Gastroesophageal sphincter (tissue), 4 donors: ENCODE data around the gene KRTAP5-6. TPM values are rescaled to one million over a fixed set of nuclear protein-coding genes. Genes with fewer than 3 reads are reported as not detected.
"Not testable (repeated sequence)": the region's sequence is repeated elsewhere in the genome, so short reads cannot be mapped to it uniquely, and the experiment has no call there.

Experiments
- ATAC-seq: fragments of 150-250 bp; one replicate; pipeline ENCODE4 v1.9.1; 2016; ENCODE audit warnings: mild to moderate bottlenecking, moderate library complexity
- H3K27ac ChIP-seq, 4 donors: fragments of 200-600 bp; sonication (generic) in 3 of 4; 1 replicate in 3 of 4; 2 replicates in 1 of 4; pipeline ENCODE4 v1.5.1; 2016 to 2019
- H3K27me3 ChIP-seq: fragments of 200-600 bp; sonication (generic); one replicate; pipeline ENCODE4 v1.5.1; 2019
- H3K36me3 ChIP-seq, 2 donors: fragments of 200-600 bp; sonication (generic); one replicate each; pipeline ENCODE4 v1.5.1; 2019; ENCODE audit warnings: control low read depth in 1 of 2
- H3K4me1 ChIP-seq, 3 donors: fragments of 200-600 bp; sonication (generic); 1 replicate in 2 of 3; 2 replicates in 1 of 3; pipeline ENCODE4 v1.5.1; 2016 to 2019; ENCODE audit warnings: control low read depth in 2 of 3
- H3K4me3 ChIP-seq, 2 donors: fragments of 200-600 bp; sonication (generic); one replicate each; pipeline ENCODE4 v1.5.1; 2019; ENCODE audit warnings: mild to moderate bottlenecking in 1 of 2, moderate library complexity in 1 of 2
- H3K9me3 ChIP-seq, 3 donors: fragments of 200-600 bp; sonication (generic); one replicate each; pipeline ENCODE4 v1.5.1; 2017 to 2019; ENCODE audit warnings: control low read depth in 2 of 3
- EP300 ChIP-seq: sonication (generic); formaldehyde crosslinking; IDR thresholded peaks from one replicate; pipeline ENCODE4 v1.6.1; 2017; ENCODE audit warnings: antibody characterized with exemption, mild to moderate bottlenecking
- POLR2A ChIP-seq, 2 donors: fragments of 450-650 bp; IDR thresholded peaks; one replicate each; pipeline ENCODE4 v1.6.1; 2017; ENCODE audit warnings: antibody characterized with exemption in 2 of 2, mild to moderate bottlenecking in 2 of 2, moderate library complexity in 1 of 2
- POLR2AphosphoS5 ChIP-seq: sonication (generic); formaldehyde crosslinking; IDR thresholded peaks from one replicate; pipeline ENCODE4 v1.6.1; 2017; ENCODE audit warnings: antibody characterized with exemption
- WGBS, 2 donors: methylation state at CpG; one replicate each; pipeline ENCODE4 v1.1.5; 2018; ENCODE audit warnings: low coverage in 1 of 2; 5-methylcytosine and 5-hydroxymethylcytosine counted together
- total RNA-seq, 4 donors: library from RNA; depleted of rRNA; stranded (reverse); fragments of >200 nt; gene quantifications; one replicate each; pipeline ENCODE4 v1.1.0, GENCODE V29; 2016
- TF ChIP-seq, protein P1 (sequence below), 4 experiments: fragments of 200-600 bp in 2 of 4; fragments of 450-650 bp in 2 of 4; sonication (generic) in 1 of 4; IDR thresholded peaks; one replicate each; pipeline ENCODE4 v1.5.1; 2017 to 2019; ENCODE audit warnings: antibody characterized with exemption in 4 of 4, mild to moderate bottlenecking in 2 of 4, moderate library complexity in 2 of 4

The KRTAP5-6 gene
- total RNA-seq, 4 donors from 2014 or later = not detected

- 93 to 94% methylated on average over 3 to 5 of the region's 10 CpGs for WGBS, 2 donors
- TF ChIP-seq POLR2A (IDR thresholded peaks at IDR 0.05) (no peak), EP300 (no peak), POLR2AphosphoS5 (no peak)
- TF ChIP-seq, protein P1, sequence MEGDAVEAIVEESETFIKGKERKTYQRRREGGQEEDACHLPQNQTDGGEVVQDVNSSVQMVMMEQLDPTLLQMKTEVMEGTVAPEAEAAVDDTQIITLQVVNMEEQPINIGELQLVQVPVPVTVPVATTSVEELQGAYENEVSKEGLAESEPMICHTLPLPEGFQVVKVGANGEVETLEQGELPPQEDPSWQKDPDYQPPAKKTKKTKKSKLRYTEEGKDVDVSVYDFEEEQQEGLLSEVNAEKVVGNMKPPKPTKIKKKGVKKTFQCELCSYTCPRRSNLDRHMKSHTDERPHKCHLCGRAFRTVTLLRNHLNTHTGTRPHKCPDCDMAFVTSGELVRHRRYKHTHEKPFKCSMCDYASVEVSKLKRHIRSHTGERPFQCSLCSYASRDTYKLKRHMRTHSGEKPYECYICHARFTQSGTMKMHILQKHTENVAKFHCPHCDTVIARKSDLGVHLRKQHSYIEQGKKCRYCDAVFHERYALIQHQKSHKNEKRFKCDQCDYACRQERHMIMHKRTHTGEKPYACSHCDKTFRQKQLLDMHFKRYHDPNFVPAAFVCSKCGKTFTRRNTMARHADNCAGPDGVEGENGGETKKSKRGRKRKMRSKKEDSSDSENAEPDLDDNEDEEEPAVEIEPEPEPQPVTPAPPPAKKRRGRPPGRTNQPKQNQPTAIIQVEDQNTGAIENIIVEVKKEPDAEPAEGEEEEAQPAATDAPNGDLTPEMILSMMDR (IDR thresholded peaks at IDR 0.05) = no peak
- Histone ChIP-seq H3K27me3 (peaks cover 59% of the 10 kb centered on the region), H3K27ac (no peak overlapping the region), H3K36me3 (no peaks in the 10 kb centered on the region), H3K9me3 (no peaks in the 10 kb centered on the region), H3K4me1 (no peaks in the 10 kb centered on the region), H3K4me3 (no peak overlapping the region)
- no peak for ATAC-seq
Observed at GRCh38 chr11:1679881-1680280, 17.1 kb upstream of the KRTAP5-6 start.

- TF ChIP-seq, protein P1 (IDR thresholded peaks at IDR 0.05) = no peak
- no peak for TF ChIP-seq POLR2AphosphoS5
- no peak for TF ChIP-seq EP300
- TF ChIP-seq POLR2A (IDR thresholded peaks at IDR 0.05) = no peak
- Histone ChIP-seq H3K9me3 (no peaks in the 10 kb centered on the region), H3K4me3 (no peak overlapping the region), H3K27me3 (peaks cover 49% of the 10 kb centered on the region), H3K27ac (no peak overlapping the region), H3K36me3 (no peaks in the 10 kb centered on the region), H3K4me1 (no peaks in the 10 kb centered on the region)
- 36 to 40% methylated on average over 12 to 15 of the region's 15 CpGs for WGBS, 2 donors
- ATAC-seq = no peak
Observed at GRCh38 chr11:1682225-1682905, 14.6 kb upstream of the KRTAP5-6 start.

DNA sequence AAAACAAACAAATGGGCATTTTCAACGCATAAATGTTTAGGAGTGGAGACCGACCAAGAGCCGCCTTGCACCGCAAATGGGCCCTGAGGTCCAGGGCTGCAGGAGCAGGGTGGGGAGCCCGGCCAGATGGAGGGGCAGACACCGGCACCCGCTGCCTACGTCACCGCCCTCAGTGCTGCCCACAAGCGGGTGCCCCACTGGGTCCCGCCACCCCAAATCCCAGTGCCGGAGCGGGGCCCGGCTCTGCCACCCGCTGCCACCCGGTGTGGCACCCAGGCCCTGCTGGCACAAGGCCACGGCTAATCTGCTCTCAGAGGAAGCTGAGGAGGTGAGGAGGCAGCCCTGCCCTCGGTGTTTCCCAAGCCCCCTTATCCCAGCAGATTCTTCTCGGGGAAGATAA lies 13.8 kb upstream of the KRTAP5-6 start:
- peaks cover 42% of the 10 kb centered on the region for H3K27me3 ChIP-seq
- H3K27ac ChIP-seq, ATAC-seq, H3K9me3 ChIP-seq, H3K36me3 ChIP-seq, H3K4me1 ChIP-seq, H3K4me3 ChIP-seq: not testable (repeated sequence)
- 93% methylated on average over 8 of the region's 19 CpGs; no CpG with 5 or more reads in 1 of the 2 donors for WGBS, 2 donors

- ATAC-seq, H3K4me1 ChIP-seq, H3K36me3 ChIP-seq, H3K4me3 ChIP-seq, H3K9me3 ChIP-seq, H3K27ac ChIP-seq: not testable (repeated sequence)
- no CpG with 5 or more reads among the region's 24 CpGs for WGBS, 2 donors
- H3K27me3 ChIP-seq = peaks cover 38% of the 10 kb centered on the region
Observed at GRCh38 chr11:1683904-1684572, 13.0 kb upstream of the KRTAP5-6 start.

DNA sequence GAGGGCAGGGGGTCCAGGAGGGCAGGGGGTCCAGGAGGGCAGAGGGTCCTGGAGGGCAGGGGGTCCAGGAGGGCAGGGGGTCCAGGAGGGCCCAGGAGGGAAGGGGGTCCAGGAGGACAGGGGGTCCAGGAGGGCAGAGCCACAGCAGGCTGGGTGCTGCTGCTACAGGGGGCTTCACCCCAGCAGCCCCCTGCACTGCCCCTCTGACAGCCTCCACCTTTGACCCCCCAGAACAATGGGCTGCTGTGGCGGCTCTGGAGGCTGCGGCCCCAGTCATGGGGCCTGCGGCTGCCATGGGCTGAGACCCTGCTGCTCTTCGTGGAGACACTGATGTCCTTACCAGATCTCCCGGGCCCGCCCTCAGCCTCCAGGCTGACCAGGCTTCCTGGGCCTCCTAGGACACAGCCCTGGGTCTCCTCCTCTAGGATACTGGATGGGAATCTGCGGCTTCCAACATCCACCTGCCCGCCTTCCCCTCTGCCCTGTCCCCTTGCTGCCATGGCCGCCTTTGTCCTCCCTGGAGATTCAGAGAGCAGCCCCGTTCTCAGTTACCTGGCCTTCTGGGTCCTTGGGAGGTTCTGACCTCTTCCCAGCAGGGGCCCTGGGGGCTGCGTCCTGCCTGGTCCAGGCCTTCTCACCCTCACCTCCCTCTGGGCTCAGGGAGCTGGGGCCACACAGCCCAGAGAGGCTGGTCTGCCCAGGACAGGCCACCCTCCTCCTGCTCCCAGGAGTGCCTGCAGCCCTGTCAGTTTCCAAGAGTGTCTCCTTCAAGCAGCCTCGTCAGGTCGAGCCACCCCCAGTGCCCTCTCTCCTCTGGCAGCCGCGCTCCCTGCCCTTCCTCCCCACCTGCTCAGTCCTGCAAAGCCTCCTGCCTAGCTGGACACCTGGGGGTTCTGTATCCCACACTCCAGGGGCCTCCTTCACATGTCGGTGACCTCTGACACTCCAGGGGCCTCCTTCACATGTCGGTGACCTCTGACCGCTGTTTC lies 11.8 kb upstream of the KRTAP5-6 start:
- not testable (repeated sequence) for H3K27ac ChIP-seq, H3K9me3 ChIP-seq, H3K4me3 ChIP-seq, H3K4me1 ChIP-seq, ATAC-seq, H3K36me3 ChIP-seq
- H3K27me3 ChIP-seq = peaks cover 34% of the 10 kb centered on the region
- 68 to 87% methylated on average over 4 to 6 of the region's 18 CpGs for WGBS, 2 donors

DNA sequence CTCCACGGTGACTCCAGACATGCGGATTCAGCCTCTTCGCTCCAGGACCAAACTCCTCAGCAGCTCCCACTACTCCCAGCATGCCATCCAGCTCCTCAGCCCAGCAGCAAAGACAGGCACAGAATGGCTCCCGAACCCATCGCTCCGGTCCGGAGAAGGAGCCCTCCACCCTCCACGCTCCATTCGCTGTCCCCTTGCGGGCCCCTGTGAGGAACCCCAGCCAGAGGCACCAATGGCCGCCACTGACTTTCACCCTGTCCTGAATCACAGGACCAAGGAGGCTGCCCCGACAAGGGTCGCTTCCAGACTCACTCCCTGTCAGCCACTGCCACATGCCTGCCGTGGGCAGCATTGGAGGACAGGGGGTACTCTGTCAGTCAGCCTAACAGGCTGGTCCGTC lies 10.8 kb upstream of the KRTAP5-6 start:
- H3K9me3 ChIP-seq, H3K4me1 ChIP-seq, H3K27ac ChIP-seq, ATAC-seq, H3K4me3 ChIP-seq, H3K36me3 ChIP-seq: not testable (repeated sequence)
- H3K27me3 ChIP-seq = peaks cover 33% of the 10 kb centered on the region
- 78% methylated on average over 12 of the region's 15 CpGs; no CpG with 5 or more reads in 1 of the 2 donors for WGBS, 2 donors

GRCh38 chr11:1688336-1688947 lies 8.6 kb upstream of the KRTAP5-6 start:
- not testable (repeated sequence) for H3K27ac ChIP-seq, H3K36me3 ChIP-seq, H3K9me3 ChIP-seq, H3K4me1 ChIP-seq, H3K4me3 ChIP-seq, ATAC-seq
- H3K27me3 ChIP-seq = peaks cover 31% of the 10 kb centered on the region
- WGBS, 2 donors = 75 to 94% methylated on average over 3 to 13 of the region's 19 CpGs

DNA sequence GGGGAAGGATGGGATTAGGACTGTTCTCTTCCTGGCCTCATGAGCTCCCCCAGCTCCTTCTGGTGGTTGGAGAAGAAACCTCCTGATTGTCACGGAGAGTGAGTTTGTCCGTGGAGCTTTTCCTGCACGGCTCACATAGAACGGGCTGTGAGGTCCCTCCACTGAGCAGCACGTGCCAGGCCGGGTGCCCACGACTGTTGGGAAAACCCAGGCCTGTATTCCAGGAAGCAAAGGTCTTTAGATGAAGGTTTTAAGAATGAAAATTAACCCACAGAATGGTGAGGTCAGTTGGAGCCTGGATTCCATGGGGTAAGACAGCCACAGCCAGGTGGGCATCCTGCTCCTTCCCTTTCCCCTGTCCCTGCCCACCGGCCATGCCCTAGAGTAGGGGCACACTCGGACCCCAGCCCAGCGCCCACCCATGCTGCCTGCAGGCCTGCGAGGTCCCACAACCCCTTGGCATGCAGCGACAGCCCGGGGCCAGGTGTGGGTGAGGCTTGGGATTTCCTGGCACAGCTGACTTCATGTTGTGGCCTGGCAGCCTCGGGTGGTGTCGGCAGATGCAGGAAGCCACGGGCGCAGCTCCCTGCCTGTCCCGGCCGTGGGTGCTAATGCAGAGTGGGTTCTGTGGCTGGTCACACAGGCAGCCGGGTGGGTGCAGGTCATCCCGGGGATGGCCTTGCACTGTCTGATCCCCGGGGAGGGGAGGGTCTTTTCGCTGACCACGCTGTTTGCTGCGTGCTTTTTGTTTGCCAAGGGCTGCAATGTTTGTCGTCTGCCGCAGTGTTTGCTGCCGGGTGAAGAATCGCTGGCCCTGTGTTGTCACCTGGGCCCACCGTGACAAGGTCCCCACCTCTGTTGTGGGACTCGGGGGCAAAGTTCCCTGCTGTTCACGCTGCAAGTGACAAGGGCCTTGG lies 7.5 kb upstream of the KRTAP5-6 start:
- not testable (repeated sequence) for H3K27ac ChIP-seq, H3K4me3 ChIP-seq, H3K36me3 ChIP-seq, ATAC-seq, H3K9me3 ChIP-seq
- 48 to 80% methylated on average over 4 to 6 of the region's 32 CpGs for WGBS, 2 donors
- peaks cover 31% of the 10 kb centered on the region for H3K27me3 ChIP-seq
- H3K4me1 ChIP-seq = peaks cover 0 to 15% (median 14%) of the 10 kb centered on the region in 3 donors
